ENCODE results near the gene SMIM29. TPM values are rescaled to one million over a fixed set of nuclear protein-coding genes. Genes with fewer than 3 reads are reported as not detected.

SMIM29 gene
- total and polyA plus RNA-seq, 2 donors (not counting 3 experiments of a cell fraction or from before 2014, with no cell fraction given): 37.6 to 75.2 TPM

GRCh38 chr6:34205466-34205865 is 43.3 kb downstream of the SMIM29 start:
- no peaks in the 10 kb centered on the region for H3K36me3 ChIP-seq (ENCODE audit: control insufficient read depth in 2 of 2, extremely low read depth in 1 of 2, insufficient read depth in 2 of 2, low read length in 2 of 2)
- no peaks in the 10 kb centered on the region for H3K27me3 ChIP-seq (ENCODE audit: control insufficient read depth in 2 of 2, insufficient read depth in 2 of 2, low read length in 2 of 2)
- no peak overlapping the region for H3K4me3 ChIP-seq (replicated peaks in 1 of 3; ENCODE audit: insufficient read depth in 1 of 3, low read depth in 1 of 3, low read length in 3 of 3)
- no peaks in the 10 kb centered on the region for H3K4me1 ChIP-seq (ENCODE audit: control insufficient read depth, extremely low read depth, insufficient read depth, low read length)
- H2AFZ ChIP-seq (ENCODE audit: low read depth, low read length): no peak overlapping the region
- no peaks in the 10 kb centered on the region for H3K9me3 ChIP-seq (replicated peaks; ENCODE audit: control insufficient read depth, insufficient read depth, low read length)
- POLR2A ChIA-PET: no interaction called here
- intact Hi-C loops (cut with micrococcal nuclease) (no loop called here), dilution Hi-C loops (cut with MboI; ENCODE audit: extremely low pct_ligation_motif_present, low sequenced_read_pairs) (no loop called here)
- H3K79me2 ChIP-seq (ENCODE audit: control insufficient read depth, insufficient read depth, low read length): no peaks in the 10 kb centered on the region
- no peak for DNase-seq (ENCODE audit: low read depth, low spot score)
- TF ChIP-seq POLR2A (IDR thresholded peaks at IDR 0.05; ENCODE audit: low read depth, low read length) (no peak), MYC (IDR thresholded peaks at IDR 0.05; ENCODE audit: low read depth, low read length) (no peak), CTCF (IDR thresholded peaks at IDR 0.05; ENCODE audit: extremely low read depth in 1 of 2, insufficient read depth in 1 of 2, low read depth in 1 of 2, low read length in 2 of 2) (no peak), GATA2 (IDR thresholded peaks at IDR 0.05; ENCODE audit: insufficient read depth, insufficient read length, low read depth, low read length) (no peak), MAX (IDR thresholded peaks at IDR 0.05; ENCODE audit: insufficient read depth, insufficient read length) (no peak), EZH2 (IDR thresholded peaks at IDR 0.05; ENCODE audit: borderline replicate concordance, low read depth, low read length, severe bottlenecking) (no peak), JUN (IDR thresholded peaks at IDR 0.05; ENCODE audit: borderline replicate concordance, insufficient read depth, insufficient read length, low read depth) (no peak)
- no peak overlapping the region for H3K27ac ChIP-seq (ENCODE audit: insufficient read depth, low read depth, low read length)
- BruUV-seq (replicated peaks): no TSS peak
- H3K9me1 ChIP-seq (replicated peaks; ENCODE audit: control insufficient read depth, extremely low read depth, insufficient read depth, low read length): no peaks in the 10 kb centered on the region
- no peak overlapping the region for H3K4me2 ChIP-seq (ENCODE audit: insufficient read depth, low read length)
- peak; percentile 43 for FAIRE-seq
- no peak overlapping the region for H3K9ac ChIP-seq (replicated peaks; ENCODE audit: extremely low read depth, insufficient read depth, low read length)
- H4K20me1 ChIP-seq (replicated peaks; ENCODE audit: control insufficient read depth, extremely low read depth, insufficient read depth, low read length): no peaks in the 10 kb centered on the region
- CTCF ChIA-PET: interaction anchor here (2.5 to 3.6 kb wide), 2 partner anchors 9 to 210 kb away, joined by 7 to 22 read pairs; no protein-coding TSS in a partner anchor
